Nucleus accumbens (tissue), 56 donors: ENCODE data around the gene CATSPER3.

Experiments used
- DNase-seq, 56 donors: peaks; one replicate each; lab custom pipeline; 2025; lab: John Stamatoyannopoulos, UW

The CATSPER3 gene

DNA sequence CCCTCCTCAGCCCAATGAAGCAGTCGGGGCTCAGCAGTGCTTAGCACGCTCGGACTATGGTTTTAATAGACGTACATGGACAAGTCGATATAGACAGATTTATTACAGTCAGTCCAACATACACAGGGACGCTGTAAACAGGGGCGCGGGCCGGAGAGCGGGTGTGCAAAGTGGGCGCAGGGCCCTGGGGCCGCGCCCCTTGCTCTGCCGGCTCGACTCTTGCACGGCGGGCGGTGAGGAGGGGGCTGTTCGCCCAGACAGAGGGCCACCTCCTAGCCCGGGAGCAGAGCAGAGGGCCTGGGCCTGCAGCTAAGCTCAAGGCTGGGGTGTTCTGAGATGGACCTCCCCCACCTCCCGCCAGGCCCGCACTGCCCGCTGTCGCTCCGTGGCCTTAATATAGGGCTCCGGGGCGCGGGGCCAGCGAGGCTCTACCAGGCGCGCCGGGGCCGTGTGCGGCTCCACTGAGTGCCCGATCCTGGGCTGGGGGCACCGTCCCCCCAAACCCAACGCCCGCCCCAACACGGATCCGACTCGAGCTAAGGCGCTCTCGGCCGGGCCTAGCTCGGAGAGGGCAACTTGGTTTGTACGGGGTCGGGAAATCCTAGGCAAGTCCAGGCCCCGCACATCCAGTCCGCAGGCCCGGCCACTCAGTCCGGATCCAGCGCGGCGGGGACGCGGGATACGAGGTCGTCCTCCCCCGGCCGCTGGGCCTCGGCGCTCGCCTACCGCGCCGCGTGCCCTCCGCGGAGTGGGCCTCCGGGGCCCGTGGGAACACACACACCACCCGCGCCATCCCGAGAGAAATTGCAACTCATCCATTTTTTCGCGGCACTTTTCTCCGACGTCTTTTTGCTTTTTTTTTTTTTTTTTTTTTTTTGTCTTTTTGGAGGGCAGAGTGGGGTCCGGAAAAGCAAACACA is 60.2 kb downstream of the CATSPER3 start:
- no peak for DNase-seq

GRCh38 chr5:135028791-135029476 is 61.2 kb downstream of the CATSPER3 start:
- DNase-seq: no peak

DNA sequence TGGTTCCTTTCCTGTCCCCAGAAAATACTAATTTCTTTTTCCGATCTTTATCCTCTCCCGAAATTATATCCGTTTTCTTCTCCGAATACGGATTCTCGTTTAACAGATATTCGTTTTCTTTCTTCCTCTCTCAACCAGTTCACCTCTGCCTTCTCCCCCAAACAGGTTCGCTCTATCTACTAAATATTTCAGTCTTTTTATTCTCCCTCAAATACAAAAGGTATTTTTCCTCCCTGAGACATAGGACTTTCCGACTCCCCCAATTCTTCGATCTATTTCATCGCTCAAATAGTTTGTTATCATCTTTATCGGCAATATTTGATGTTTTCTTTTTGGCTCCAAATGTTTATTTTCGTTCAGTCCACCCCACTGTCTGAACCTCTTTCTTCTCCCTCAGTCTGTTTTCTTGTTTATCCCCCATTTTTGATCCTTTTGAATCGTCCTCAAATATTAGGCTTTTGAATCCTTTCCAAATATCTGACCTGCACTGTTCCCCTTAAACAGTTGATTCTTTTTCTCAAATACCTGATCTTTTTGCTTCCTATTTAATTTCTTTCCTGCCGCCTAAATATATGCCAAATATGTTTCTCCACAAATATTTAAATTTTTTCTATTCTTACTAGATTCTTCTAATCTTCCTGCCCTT is 61.9 kb downstream of the CATSPER3 start:
- DNase-seq: no peak

DNA sequence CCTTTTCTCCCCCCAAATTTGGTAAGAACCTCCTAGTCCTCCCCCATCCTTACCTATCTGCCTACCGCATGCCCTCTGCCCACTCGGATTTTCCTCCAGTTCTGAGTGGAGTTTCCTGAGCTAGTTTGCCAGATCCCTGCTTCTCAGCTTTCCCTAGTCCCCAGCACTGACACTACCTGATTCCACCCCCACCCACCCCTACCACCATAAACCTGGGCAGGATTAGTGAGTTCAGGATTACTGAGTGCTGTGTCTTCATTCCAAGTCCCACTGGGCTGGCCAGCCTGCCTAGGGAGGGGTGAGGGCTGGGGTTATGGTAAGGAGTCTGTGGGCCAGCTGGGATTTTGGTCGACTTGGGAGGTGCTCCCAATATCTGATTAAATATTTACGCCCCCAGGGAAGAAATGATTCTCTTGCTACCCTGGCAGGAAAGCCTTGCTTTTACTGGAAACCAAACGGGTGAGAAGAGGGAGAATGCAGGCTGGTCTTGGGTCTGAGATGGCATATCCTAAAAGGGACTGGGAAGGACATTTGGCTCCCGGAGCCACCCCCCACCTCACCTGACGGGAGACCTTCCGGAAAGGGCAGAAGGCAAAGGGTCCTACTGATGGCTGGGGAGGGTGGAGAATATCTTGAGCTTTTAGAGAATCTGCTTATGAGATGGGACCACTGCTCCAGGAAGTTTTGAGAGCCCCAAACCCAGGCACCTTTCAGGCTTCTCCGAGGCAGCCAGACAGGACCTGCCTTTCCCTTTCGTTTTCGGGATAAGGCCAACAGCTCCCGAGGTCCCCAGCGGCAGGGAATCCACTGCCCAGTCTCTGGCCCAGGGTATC is 62.6 kb downstream of the CATSPER3 start:
- no peak for DNase-seq

DNA sequence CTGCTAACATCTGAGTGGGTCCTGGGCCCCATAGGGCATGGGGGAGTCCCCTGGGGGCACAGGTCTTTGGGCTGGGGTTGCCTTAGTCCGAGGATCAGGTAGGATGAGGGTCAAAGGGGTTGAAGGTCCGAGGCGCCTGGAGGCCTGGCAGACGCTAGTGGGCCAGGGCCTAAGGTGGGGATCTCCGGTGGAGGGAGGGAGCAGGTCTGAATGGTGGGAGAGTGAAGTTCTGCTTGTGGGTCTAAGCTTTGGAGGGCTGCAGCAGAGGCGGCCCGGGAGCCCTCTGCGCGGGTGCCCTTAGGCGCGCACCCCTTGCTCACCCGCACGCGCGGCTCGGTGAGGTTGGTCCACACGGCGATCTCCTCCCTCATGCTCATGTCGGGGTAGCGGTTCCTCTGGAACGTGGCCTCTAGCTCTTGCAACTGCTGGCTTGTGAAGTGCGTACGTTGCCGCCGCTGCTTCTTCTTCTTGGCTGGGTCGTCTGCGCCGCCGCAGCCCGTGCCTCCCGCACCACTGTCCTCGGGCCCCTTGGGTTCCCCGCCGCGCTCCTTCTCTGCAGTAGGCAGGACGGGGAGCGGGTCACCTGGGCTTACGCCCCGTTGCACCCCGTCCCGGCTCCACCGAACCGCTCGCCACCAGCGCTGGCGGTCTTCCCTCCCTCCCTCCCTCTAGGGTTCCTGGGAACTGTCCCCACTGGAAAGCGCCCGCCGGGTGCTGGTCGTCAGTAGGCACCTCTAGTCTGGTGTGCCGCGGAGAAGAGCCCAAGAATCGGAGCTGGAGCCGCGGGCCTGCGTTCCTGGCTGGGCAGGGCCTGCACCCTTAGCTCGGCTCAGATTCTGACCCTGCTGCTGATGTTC is 63.5 kb downstream of the CATSPER3 start:
- DNase-seq: no peak

- DNase-seq: no peak
These were observed 64.3 kb downstream of the CATSPER3 start for GRCh38 chr5:135031813-135032694.

DNA sequence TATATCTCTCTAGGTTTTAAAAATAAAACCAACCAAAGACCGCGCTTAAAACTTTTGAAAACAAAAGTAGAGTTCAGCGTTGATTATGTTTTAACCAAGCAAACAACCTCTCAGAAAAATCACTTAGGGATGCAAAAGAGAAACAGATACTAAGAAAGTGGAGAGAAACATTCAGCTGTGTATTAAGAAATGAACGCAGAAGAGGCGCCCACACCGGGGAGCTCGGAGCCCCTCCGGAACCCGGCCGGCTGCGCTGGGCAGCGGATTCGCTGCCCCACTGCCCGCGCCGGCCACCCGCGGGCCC is 64.9 kb downstream of the CATSPER3 start:
- no peak for DNase-seq

DNA sequence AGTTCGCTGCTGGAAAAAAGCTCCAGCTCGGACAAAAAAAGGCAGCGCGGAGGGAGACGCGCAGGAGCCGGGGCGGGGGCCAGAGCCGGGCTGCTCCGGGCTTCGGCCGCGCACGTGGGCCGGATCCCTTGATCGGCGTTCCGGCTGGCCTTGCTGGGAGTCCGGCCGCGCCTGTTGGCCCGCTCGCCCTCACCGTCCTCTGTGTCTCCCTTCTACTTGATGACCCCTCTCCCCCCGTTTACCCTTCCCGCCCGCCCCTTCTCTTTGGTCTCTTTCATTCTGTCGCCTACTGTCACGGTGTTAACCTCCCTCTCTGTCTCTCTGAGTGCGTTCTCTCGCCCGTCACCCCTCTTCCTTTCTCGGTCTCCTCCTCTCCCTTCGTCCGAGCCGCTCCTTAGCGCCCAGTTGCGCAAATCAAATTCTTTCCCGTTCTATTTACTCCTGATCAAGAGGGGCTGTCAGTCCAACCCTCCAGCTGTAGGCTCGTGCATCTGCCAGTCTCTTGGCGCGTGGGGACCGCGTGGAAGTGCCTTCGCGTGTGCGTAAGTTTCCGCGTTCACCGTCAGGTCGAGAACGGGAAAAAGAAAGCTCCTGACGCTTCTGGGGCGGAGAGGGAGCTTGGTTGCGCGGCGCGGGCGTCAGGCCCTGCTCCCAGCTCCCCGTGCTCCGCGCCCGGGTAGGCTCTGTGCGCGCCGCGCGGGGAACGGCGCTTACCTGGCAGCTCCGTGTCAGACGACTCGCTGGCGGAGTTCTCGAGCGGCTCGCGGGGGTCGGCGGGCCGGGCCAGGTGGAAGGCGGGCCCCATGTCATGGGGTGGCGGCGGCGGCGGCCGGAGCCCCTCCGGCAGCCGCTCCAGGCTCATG is 65.5 kb downstream of the CATSPER3 start:
- no peak for DNase-seq

GRCh38 chr5:135033901-135034235 is 66.2 kb downstream of the CATSPER3 start, which contains the start of gene PITX1:
Gene PITX1, minus strand, starts transcription at chr5:135034228. Its CDS starts 347 bp downstream, at chr5:135033881.
- DNase-seq: no peak

GRCh38 chr5:135034236-135034962 is 66.7 kb downstream of the CATSPER3 start:
- no peak for DNase-seq

DNA sequence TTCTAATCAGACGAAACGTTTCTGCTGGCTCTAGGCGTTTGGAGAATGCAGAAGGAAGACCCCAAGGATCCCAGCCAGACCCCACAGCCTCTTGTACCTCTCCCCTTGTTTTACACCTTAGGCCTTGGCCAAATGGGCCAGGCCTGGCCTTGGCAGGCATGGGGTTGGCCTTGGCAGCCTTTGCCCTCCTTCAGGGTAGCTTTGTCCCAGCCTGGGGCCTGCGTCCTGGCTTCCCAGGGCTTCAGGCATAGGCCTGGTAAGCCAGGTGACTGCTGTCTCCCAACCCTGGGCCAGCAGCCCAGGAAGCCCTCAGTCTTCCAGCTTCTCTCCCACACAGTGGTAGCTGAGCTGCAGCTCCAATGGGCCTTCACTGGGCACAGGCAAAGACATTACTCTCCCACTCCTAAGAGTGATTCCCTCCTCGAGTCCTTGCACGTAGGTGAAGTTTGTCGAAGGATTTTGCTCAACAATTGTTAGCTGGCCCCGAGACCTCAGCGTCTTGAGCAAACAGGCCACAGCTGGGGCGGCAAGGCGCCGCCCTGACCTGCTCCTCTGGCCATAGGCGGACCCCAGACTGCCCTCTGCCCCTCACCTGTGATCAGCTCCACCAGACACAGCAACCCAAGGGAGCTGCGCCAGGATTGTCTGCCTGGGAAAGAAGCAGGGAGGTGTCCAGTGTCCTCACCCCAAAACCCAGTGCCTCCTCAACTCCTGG is 67.4 kb downstream of the CATSPER3 start:
- DNase-seq: no peak

- no peak for DNase-seq
These were observed 67.9 kb downstream of the CATSPER3 start for GRCh38 chr5:135035678-135036030.

DNA sequence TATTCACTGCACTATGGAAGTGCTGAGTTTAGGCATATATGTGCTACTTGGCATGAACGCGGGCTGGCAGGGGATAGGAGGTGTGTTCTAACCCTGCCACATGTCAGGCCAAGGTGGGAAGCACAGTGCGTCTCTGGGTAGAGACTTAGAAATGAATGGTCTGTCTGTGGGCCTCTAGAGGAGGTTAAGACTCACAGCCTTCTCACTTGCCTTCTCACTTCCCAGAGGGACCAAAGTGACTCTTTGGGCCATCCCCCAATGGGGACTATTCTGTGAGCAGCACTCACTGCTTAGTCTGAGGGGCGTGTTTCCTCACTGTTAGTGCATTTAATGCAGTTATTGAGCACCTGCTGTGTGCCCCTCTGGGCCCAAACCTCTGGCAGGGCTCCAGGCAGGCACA is 68.7 kb downstream of the CATSPER3 start:
- no peak for DNase-seq

DNA sequence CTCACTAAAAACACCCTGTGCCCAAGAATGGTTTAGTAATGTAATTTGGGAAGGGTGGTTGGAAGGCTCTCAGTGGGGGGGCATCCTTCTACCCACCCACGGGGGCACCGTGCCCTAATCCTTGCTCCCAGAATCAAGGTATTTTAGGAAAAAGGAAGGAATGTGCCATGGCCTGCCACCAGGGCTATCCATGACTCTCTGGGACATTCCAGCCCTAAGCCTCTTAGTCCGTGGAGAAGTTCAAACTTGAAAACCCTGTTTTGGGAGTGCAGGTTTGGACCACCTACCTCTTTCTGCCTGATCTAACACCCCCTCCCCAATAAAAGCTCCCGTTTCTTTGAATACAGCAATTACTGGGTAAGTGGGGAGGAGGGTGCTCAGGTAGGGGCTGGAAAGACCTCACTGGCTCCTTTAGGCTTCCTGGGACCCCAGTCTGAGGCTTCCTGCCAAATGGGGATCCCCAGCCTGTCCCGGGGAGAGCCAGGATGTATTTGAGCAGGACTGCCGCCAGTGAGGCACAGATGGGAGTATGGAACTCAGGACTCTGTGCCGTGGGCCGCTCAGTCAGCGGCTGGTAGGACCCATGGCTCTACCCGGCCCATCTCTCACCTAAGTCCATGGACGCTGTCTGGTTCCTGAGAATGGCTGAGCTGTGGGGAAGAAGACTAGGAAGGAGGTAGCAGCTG is 70.0 kb downstream of the CATSPER3 start:
- no peak for DNase-seq

GRCh38 chr5:135038205-135038812 is 70.6 kb downstream of the CATSPER3 start:
- DNase-seq: no peak
